A549 (cell line): Measurements from ENCODE around the gene CCT3. TPM values are rescaled to one million over a fixed set of nuclear protein-coding genes. Genes with fewer than 3 reads are reported as not detected.

ENCODE experiments used
- ATAC-seq, 2 experiments: fragments of 200-7000 bp in 1 of 2; fragments of >200 bp in 1 of 2; cut with Nextera tagmentation in 1 of 2; cut with Tn5 transposase in 1 of 2; 3 replicates each; pipeline versions ENCODE4 v1.8.0 to v1.9.1; 2018 to 2020; ENCODE audit warnings: mild to moderate bottlenecking in 1 of 2, moderate library complexity in 1 of 2
- CTCF ChIA-PET: fragments of 300-600 bp; sonication (Branson Sonifier 250); formaldehyde crosslinking; extraction: SDS; loops from one replicate; lab custom pipeline; 2021; ENCODE audit warnings: antibody characterized with exemption, inconsistent platforms; lab: Yijun Ruan, JAX
- POLR2A ChIA-PET: fragments of 350-600 bp; formaldehyde crosslinking; extraction: SDS; loops from one replicate; lab custom pipeline; 2021; ENCODE audit warnings: antibody characterized with exemption, inconsistent platforms; lab: Yijun Ruan, JAX
- DNase-seq, 2 experiments: peaks; one replicate each; pipeline versions ENCODE4 v3.0.0 to v3.0.0-alpha.2; 2011 to 2016; ENCODE audit warnings: low read depth in 1 of 2, low spot score in 1 of 2
- FAIRE-seq: peaks from 2 replicates; lab custom pipeline; 2011; peaks lifted over from hg19 to GRCh38; lab: Jason Lieb, UNC
- H3K27ac ChIP-seq, 2 experiments: fragments of >200 bp; sonication (Bioruptor Twin); formaldehyde crosslinking; 3 replicates each; pipeline ENCODE4 v1.5.1; 2016 to 2017
- H3K4me1 ChIP-seq: fragments of >200 bp; sonication (Bioruptor Twin); formaldehyde crosslinking; 3 replicates; pipeline ENCODE4 v1.6.1; 2016
- H3K4me2 ChIP-seq: fragments of >200 bp; sonication (Bioruptor Twin); formaldehyde crosslinking; 3 replicates; pipeline ENCODE4 v1.6.1; 2016
- H3K4me3 ChIP-seq: fragments of >200 bp; sonication (Bioruptor Twin); formaldehyde crosslinking; 3 replicates; pipeline ENCODE4 v1.5.1; 2016
- H3K9me3 ChIP-seq: fragments of >200 bp; sonication (Bioruptor Twin); formaldehyde crosslinking; 3 replicates; pipeline ENCODE4 v1.6.1; 2016
- BHLHE40 ChIP-seq: IDR thresholded peaks from 2 replicates; pipeline ENCODE4 v1.6.1; 2012; ENCODE audit warnings: low read depth, low read length, inconsistent platforms
- CBX2 ChIP-seq: fragments of 200-600 bp; sonication (generic); IDR thresholded peaks from 2 replicates; pipeline ENCODE4 v1.6.1; 2016; ENCODE audit warnings: low read depth, mild to moderate bottlenecking, borderline replicate concordance
- CBX8 ChIP-seq: fragments of 200-600 bp; sonication (generic); IDR thresholded peaks from 2 replicates; pipeline ENCODE4 v1.6.1; 2016
- CHD2 ChIP-seq: fragments of 150-350 bp; IDR thresholded peaks from 2 replicates; pipeline ENCODE4 v1.6.1; 2014; ENCODE audit warnings: low read length; ENCODE audit not compliant: partially characterized antibody
- EHF ChIP-seq: fragments of 250-450 bp; sonication (Bioruptor Pico); IDR thresholded peaks from 2 replicates; pipeline ENCODE4 v1.5.0; 2020; ENCODE audit warnings: mild to moderate bottlenecking
- EP300 ChIP-seq, 2 experiments: fragments of >200 bp; sonication (Bioruptor Twin); formaldehyde crosslinking; IDR thresholded peaks; 2 replicates in 1 of 2; 3 replicates in 1 of 2; pipeline ENCODE4 v1.6.1; 2016 to 2017
- ESRRA ChIP-seq: fragments of 150-350 bp; IDR thresholded peaks from 2 replicates; pipeline ENCODE4 v1.6.1; 2014; ENCODE audit warnings: mild to moderate bottlenecking, low read length, borderline replicate concordance
- FOSB ChIP-seq: fragments of 250-450 bp; sonication (Bioruptor Pico); IDR thresholded peaks from 2 replicates; pipeline ENCODE4 v1.5.0; 2020; ENCODE audit warnings: mild to moderate bottlenecking, moderate library complexity
- FOSL2 ChIP-seq, 2 experiments: fragments of 450-650 bp in 1 of 2; fragments of >200 bp in 1 of 2; sonication (Bioruptor Twin) in 1 of 2; formaldehyde crosslinking; IDR thresholded peaks; 2 replicates each; pipeline versions ENCODE4 v1.5.0 to v1.6.1; 2016 to 2020; ENCODE audit warnings: mild to moderate bottlenecking in 1 of 2, moderate library complexity in 1 of 2
- FOXS1 ChIP-seq: fragments of 250-450 bp; sonication (Bioruptor Pico); IDR thresholded peaks from 2 replicates; pipeline ENCODE4 v1.5.0; 2020; ENCODE audit warnings: mild to moderate bottlenecking, moderate library complexity
- HDAC2 ChIP-seq: fragments of 200-600 bp; sonication (generic); IDR thresholded peaks from 2 replicates; pipeline ENCODE4 v1.6.1; 2016
- HEYL ChIP-seq: fragments of 250-450 bp; sonication (Bioruptor Pico); IDR thresholded peaks from 2 replicates; pipeline ENCODE4 v1.8.0; 2021; ENCODE audit warnings: mild to moderate bottlenecking, moderate library complexity
- HOXA7 ChIP-seq: fragments of 250-450 bp; sonication (Bioruptor Pico); IDR thresholded peaks from 2 replicates; pipeline ENCODE4 v1.5.0; 2020; ENCODE audit warnings: mild to moderate bottlenecking, moderate library complexity
- HOXB13 ChIP-seq: fragments of 250-450 bp; sonication (Bioruptor Pico); IDR thresholded peaks from 2 replicates; pipeline ENCODE4 v1.5.0; 2020; ENCODE audit warnings: low read depth, mild to moderate bottlenecking, moderate library complexity
- HOXB5 ChIP-seq: fragments of 250-450 bp; sonication (Bioruptor Pico); IDR thresholded peaks from 2 replicates; pipeline ENCODE4 v1.5.0; 2020; ENCODE audit warnings: mild to moderate bottlenecking, moderate library complexity
- JUN ChIP-seq, 2 experiments: fragments of >200 bp; sonication (Bioruptor Twin); formaldehyde crosslinking; IDR thresholded peaks; 2 replicates in 1 of 2; 3 replicates in 1 of 2; pipeline ENCODE4 v1.6.1; 2016 to 2017
- KDM1A ChIP-seq: fragments of 200-600 bp; sonication (generic); IDR thresholded peaks from 2 replicates; pipeline ENCODE4 v1.6.1; 2016; ENCODE audit warnings: low read depth, mild to moderate bottlenecking
- MYC ChIP-seq: IDR thresholded peaks from 2 replicates; pipeline ENCODE4 v1.6.1; 2012; ENCODE audit warnings: mild to moderate bottlenecking, inconsistent platforms, low read length, improper control_type of control experiment, borderline replicate concordance
- NFE2L2 ChIP-seq: fragments of 150-350 bp; conservative IDR thresholded peaks from 2 replicates; pipeline ENCODE4 v1.6.1; 2014; ENCODE audit warnings: low read length
- NR3C1 ChIP-seq: fragments of >200 bp; sonication (Bioruptor Twin); formaldehyde crosslinking; IDR thresholded peaks from 3 replicates; pipeline ENCODE4 v1.6.1; 2017
- PHF8 ChIP-seq: fragments of 200-600 bp; sonication (generic); IDR thresholded peaks from 2 replicates; pipeline ENCODE4 v1.6.1; 2016; ENCODE audit warnings: low read depth, mild to moderate bottlenecking, antibody characterized with exemption, moderate library complexity, borderline replicate concordance
- POLR2A ChIP-seq: IDR thresholded peaks from 2 replicates; pipeline ENCODE4 v1.6.1; 2012; ENCODE audit warnings: mild to moderate bottlenecking, low read length
- POLR2AphosphoS2 ChIP-seq: conservative IDR thresholded peaks from 2 replicates; pipeline ENCODE4 v1.6.1; 2012; ENCODE audit warnings: low read length, improper control_type of control experiment, inconsistent platforms
- RAD21 ChIP-seq, 2 experiments: fragments of >200 bp in 1 of 2; sonication (Bioruptor Twin) in 1 of 2; formaldehyde crosslinking in 1 of 2; IDR thresholded peaks in 1 of 2; conservative IDR thresholded peaks in 1 of 2; 2 replicates in 1 of 2; 3 replicates in 1 of 2; pipeline ENCODE4 v1.6.1; 2012 to 2018; ENCODE audit warnings: inconsistent platforms in 1 of 2
- RARB ChIP-seq: fragments of 250-450 bp; sonication (Bioruptor Pico); IDR thresholded peaks from 2 replicates; pipeline ENCODE4 v1.8.0; 2021; ENCODE audit warnings: mild to moderate bottlenecking, moderate library complexity
- RFX5 ChIP-seq: fragments of 450-650 bp; IDR thresholded peaks from 2 replicates; pipeline ENCODE4 v1.7.1; 2014; ENCODE audit warnings: antibody characterized with exemption, mild to moderate bottlenecking, moderate library complexity
- RNF2 ChIP-seq: fragments of 200-600 bp; sonication (generic); IDR thresholded peaks from 2 replicates; pipeline ENCODE4 v1.6.1; 2016; ENCODE audit warnings: low read depth, mild to moderate bottlenecking, antibody characterized with exemption, moderate library complexity, borderline replicate concordance
- SMC3 ChIP-seq: fragments of >200 bp; sonication (Bioruptor Twin); formaldehyde crosslinking; IDR thresholded peaks from 3 replicates; pipeline ENCODE4 v1.6.1; 2018; ENCODE audit warnings: inconsistent platforms
- SREBF2 ChIP-seq: fragments of 450-650 bp; IDR thresholded peaks from 2 replicates; pipeline ENCODE4 v1.6.1; 2014; ENCODE audit warnings: mild to moderate bottlenecking, moderate library complexity
- TFCP2L1 ChIP-seq: fragments of 250-450 bp; sonication (Bioruptor Pico); IDR thresholded peaks from 2 replicates; pipeline ENCODE4 v1.5.0; 2021; ENCODE audit warnings: mild to moderate bottlenecking
- TP53 ChIP-seq: fragments of 250-450 bp; sonication (Bioruptor Pico); IDR thresholded peaks from 2 replicates; pipeline ENCODE4 v1.5.0; 2021; ENCODE audit warnings: mild to moderate bottlenecking, moderate library complexity
- ZFP36 ChIP-seq: fragments of 450-650 bp; IDR thresholded peaks from 2 replicates; pipeline ENCODE4 v1.6.1; 2014; ENCODE audit warnings: borderline replicate concordance; ENCODE audit not compliant: partially characterized antibody
- ZNF302 ChIP-seq: fragments of 250-450 bp; sonication (Bioruptor Pico); IDR thresholded peaks from 2 replicates; pipeline ENCODE4 v1.9.0; 2021; ENCODE audit warnings: inconsistent platforms, mild to moderate bottlenecking, moderate library complexity
- WGBS: methylation state at CpG from one replicate; pipeline ENCODE4 v1.1.6; 2017; ENCODE audit errors: missing lambda C conversion rate; 5-methylcytosine and 5-hydroxymethylcytosine counted together
- polyA plus RNA-seq, 4 experiments: library from polyadenylated mRNA; depleted of rRNA in 3 of 4; stranded (reverse); fragments of >200 nt; fragmentation: RNase III in 1 of 4; extraction: RNeasy Plus Mini Kit Qiagen cat#74134 plus additional on column Dnase treatment in 1 of 4; gene quantifications; 2 replicates in 3 of 4; 3 replicates in 1 of 4; pipeline ENCODE4 v1.2.3, GENCODE V29; 2011 to 2017
- TF ChIP-seq, protein P1 (sequence below): IDR thresholded peaks from 2 replicates; pipeline ENCODE4 v1.6.1; 2012; ENCODE audit warnings: low read depth, borderline replicate concordance
- TF ChIP-seq, protein P2 (sequence below): fragments of 250-450 bp; sonication (Bioruptor Pico); IDR thresholded peaks from 2 replicates; pipeline ENCODE4 v1.5.0; 2021; ENCODE audit warnings: mild to moderate bottlenecking, moderate library complexity, borderline replicate concordance
- TF ChIP-seq, protein P3 (sequence below): fragments of 250-450 bp; sonication (Bioruptor Pico); IDR thresholded peaks from 2 replicates; pipeline ENCODE4 v1.5.0; 2020; ENCODE audit warnings: low read depth, mild to moderate bottlenecking, moderate library complexity

Gene CCT3
- polyA plus RNA-seq, 2 of the 4 experiments (the other 2 are of a cell fraction), result 528 to 824 TPM

DNA sequence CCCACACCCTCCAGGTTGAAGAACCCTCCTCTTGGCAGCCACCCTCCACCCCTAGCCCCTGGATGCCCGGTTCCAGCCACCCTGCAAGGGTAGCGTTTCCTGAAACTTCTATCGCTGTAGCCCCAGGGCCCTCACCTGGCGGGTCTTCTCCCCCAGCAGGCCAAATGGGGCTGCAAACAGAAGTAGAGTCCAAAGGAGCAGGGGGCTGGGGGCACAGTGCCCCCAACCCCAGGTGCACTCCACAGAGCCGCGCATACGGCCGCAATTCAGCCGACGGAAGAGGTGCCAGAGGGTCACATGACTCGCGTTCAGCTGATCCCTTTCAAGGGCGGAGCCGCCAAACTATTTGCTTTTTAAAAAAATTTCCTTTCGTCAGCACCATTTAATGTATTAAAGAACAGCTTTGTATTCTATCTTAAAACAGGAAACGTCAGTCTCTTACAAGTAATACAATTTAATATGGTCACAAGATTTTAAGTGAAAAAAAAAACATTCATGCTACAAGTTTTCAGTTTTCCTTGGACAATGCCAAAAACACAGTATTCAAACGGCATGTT, 42.6 kb downstream of the CCT3 start, which contains the start of gene GLMP (continued):
- TF ChIP-seq ZNF302 (no peak), CBX8 (no peak), RARB (CRISPR knock-in tag) (no peak), EHF (CRISPR knock-in tag) (no peak), HDAC2 (no peak), TP53 (no peak), RNF2 (no peak), NFE2L2 (no peak), CBX2 (no peak), ESRRA (no peak), HOXB5 (no peak), BHLHE40 (no peak), FOSL2 (IDR thresholded peaks at IDR 0.05) (no peak), FOSL2 (CRISPR knock-in tag; IDR thresholded peaks at IDR 0.05) (no peak), POLR2A (peak; percentile 62), EP300 (IDR thresholded peaks at IDR 0.05) (no peak), CHD2 (no peak), HOXB13 (0 out of 2 replicates have a peak, but pooled peaks have one; percentile 22), FOSB (CRISPR knock-in tag) (no peak), RFX5 (no peak), SREBF2 (no peak), POLR2AphosphoS2 (no peak), RAD21 (conservative IDR thresholded peaks at IDR 0.05 in 1 of 2, IDR thresholded peaks at IDR 0.05 in 1 of 2) (no peak), KDM1A (no peak)
- TF ChIP-seq, protein P1, sequence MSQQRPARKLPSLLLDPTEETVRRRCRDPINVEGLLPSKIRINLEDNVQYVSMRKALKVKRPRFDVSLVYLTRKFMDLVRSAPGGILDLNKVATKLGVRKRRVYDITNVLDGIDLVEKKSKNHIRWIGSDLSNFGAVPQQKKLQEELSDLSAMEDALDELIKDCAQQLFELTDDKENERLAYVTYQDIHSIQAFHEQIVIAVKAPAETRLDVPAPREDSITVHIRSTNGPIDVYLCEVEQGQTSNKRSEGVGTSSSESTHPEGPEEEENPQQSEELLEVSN, result peak; percentile 55; the same call in 1 of the 2 replicates
- TF ChIP-seq, protein P2, sequence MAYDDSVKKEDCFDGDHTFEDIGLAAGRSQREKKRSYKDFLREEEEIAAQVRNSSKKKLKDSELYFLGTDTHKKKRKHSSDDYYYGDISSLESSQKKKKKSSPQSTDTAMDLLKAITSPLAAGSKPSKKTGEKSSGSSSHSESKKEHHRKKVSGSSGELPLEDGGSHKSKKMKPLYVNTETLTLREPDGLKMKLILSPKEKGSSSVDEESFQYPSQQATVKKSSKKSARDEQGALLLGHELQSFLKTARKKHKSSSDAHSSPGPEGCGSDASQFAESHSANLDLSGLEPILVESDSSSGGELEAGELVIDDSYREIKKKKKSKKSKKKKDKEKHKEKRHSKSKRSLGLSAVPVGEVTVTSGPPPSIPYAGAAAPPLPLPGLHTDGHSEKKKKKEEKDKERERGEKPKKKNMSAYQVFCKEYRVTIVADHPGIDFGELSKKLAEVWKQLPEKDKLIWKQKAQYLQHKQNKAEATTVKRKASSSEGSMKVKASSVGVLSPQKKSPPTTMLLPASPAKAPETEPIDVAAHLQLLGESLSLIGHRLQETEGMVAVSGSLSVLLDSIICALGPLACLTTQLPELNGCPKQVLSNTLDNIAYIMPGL (CRISPR knock-in tag), result no peak
- TF ChIP-seq, protein P3, sequence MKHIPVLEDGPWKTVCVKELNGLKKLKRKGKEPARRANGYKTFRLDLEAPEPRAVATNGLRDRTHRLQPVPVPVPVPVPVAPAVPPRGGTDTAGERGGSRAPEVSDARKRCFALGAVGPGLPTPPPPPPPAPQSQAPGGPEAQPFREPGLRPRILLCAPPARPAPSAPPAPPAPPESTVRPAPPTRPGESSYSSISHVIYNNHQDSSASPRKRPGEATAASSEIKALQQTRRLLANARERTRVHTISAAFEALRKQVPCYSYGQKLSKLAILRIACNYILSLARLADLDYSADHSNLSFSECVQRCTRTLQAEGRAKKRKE (CRISPR knock-in tag), result no peak

DNA sequence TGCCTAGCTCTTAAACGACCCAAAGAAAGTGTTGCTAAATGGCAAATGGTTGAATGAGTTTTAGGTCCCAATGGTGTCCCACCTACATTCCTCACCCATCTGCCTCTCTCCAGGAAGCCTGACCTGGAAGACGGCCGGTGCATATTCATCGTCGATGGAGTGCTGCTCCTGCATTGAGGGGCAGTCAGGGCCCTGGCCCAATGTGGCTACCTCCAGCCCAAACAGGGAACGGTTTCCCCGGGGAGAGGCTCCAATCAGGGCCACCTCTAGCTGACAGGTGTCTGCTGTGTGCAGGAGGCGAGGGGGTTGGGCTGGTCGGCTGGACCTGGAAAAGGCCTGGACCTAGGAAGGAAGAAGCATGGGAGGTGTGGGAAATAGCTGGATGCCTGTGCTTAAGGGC, 44.2 kb downstream of the CCT3 start:
- WGBS, result 83% methylated on average over 9 of the region's 9 CpGs

More for the DNA sequence above, 44.2 kb downstream of the CCT3 start:
- DNase-seq (no peak), FAIRE-seq (no peak)
- peaks cover 4% of the 10 kb centered on the region; the same call in 2 of the 3 replicates for H3K4me1 ChIP-seq
- CTCF ChIA-PET, result interaction anchor here (1.5 kb wide), 2 partner anchors 10 to 26 kb away, joined by 3 to 7 read pairs; partner anchors contain the start of gene TMEM79
- no peaks in the 10 kb centered on the region for H3K9me3 ChIP-seq
- POLR2A ChIA-PET, result interaction anchor here (3.2 kb wide), 1 partner anchor 11 kb away, joined by 16 read pairs; the partner anchor contains the start of genes SMG5 and TMEM79
- H3K27ac ChIP-seq, result no peak overlapping the region
- TF ChIP-seq JUN (IDR thresholded peaks at IDR 0.05) (no peak), HOXA7 (no peak), CHD2 (no peak), HOXB5 (no peak), HEYL (no peak), KDM1A (no peak), SMC3 (no peak), ZFP36 (no peak), FOXS1 (CRISPR knock-in tag) (no peak), HOXB13 (no peak), NR3C1 (no peak), TFCP2L1 (no peak), BHLHE40 (no peak), SREBF2 (no peak), PHF8 (no peak), MYC (no peak)
- TF ChIP-seq, protein P3 (CRISPR knock-in tag), result no peak
- TF ChIP-seq, all 56 proteins: peak for 0
- H3K4me3 ChIP-seq, result no peak overlapping the region
- ATAC-seq, result no peak
- no peak overlapping the region for H3K4me2 ChIP-seq
